ENCODE data around the gene CNDP1. TPM values are rescaled to one million over a fixed set of nuclear protein-coding genes. Genes with fewer than 3 reads are reported as not detected.

Gene CNDP1
- polyA plus RNA-seq, 3 donors, result not detected

DNA sequence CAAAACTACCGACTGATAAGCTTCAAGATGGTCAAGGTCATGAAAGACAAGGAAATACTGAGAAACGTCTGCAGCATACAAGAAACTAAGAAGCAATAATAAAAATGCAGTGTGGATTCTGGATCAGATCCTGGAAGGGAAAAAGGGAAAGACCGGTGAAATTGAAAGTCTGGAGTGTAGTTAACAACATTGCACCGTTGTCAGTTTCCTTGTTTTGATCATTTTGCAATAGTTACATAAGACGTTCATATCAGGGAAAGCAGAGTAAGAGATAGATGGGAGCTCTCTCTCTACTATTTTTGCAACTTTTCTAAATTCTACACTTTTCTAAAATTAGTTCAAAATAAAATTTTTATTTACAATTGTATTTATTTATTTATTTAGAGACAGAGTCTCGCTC is 48.3 kb downstream of the CNDP1 start:
- no peak for DNase-seq
- Mint-ChIP-seq H3K27me3 (ENCODE audit: low read depth in 3 of 3) (peaks cover 6 to 7% (median 7%) of the 10 kb centered on the region in 3 donors), H3K27ac (no peak overlapping the region), H3K9me3 (no peaks in the 10 kb centered on the region), H3K4me1 (peaks cover 32% of the 10 kb centered on the region), H3K36me3 (no peaks in the 10 kb centered on the region), H3K4me3 (peak overlapping the region in 1 of 2 donors; percentile 63)
- H3K4me2 ChIP-seq (replicated peaks; ENCODE audit: extremely low read depth, low read length, poor library complexity, severe bottlenecking), result peak overlapping the region; percentile 24
- H3K27me3 ChIP-seq (ENCODE audit: control insufficient read depth in 2 of 2, insufficient read depth in 2 of 2, low read length in 2 of 2), result no peaks in the 10 kb centered on the region
- WGBS (ENCODE audit: insufficient coverage), result 10% methylated on average over 2 of the region's 6 CpGs
- no peaks in the 10 kb centered on the region for H3K79me2 ChIP-seq (ENCODE audit: insufficient read depth, low read length)
- H4K20me1 ChIP-seq (ENCODE audit: insufficient read depth, low read length), result no peaks in the 10 kb centered on the region
- no peaks in the 10 kb centered on the region for H3K36me3 ChIP-seq (replicated peaks in 1 of 2; ENCODE audit: control insufficient read depth in 1 of 2, insufficient read depth in 2 of 2, low read length in 2 of 2)
- H2AFZ ChIP-seq (ENCODE audit: insufficient read depth, low read depth, low read length, poor library complexity, severe bottlenecking), result peak overlapping the region; percentile 42
- H3K4me1 ChIP-seq (ENCODE audit: control insufficient read depth in 1 of 2, insufficient read depth in 2 of 2, low read length in 2 of 2), result peaks cover 21% of the 10 kb centered on the region in 2 donors
- H3K27ac ChIP-seq (ENCODE audit: low read depth in 1 of 2, low read length in 2 of 2), result peak overlapping the region in 1 of 2 donors; percentile 18
- no peaks in the 10 kb centered on the region for H3K9me3 ChIP-seq (replicated peaks in 1 of 2; ENCODE audit: control insufficient read depth in 1 of 2, insufficient read depth in 1 of 2, low read length in 2 of 2)
- TF ChIP-seq, protein P1, sequence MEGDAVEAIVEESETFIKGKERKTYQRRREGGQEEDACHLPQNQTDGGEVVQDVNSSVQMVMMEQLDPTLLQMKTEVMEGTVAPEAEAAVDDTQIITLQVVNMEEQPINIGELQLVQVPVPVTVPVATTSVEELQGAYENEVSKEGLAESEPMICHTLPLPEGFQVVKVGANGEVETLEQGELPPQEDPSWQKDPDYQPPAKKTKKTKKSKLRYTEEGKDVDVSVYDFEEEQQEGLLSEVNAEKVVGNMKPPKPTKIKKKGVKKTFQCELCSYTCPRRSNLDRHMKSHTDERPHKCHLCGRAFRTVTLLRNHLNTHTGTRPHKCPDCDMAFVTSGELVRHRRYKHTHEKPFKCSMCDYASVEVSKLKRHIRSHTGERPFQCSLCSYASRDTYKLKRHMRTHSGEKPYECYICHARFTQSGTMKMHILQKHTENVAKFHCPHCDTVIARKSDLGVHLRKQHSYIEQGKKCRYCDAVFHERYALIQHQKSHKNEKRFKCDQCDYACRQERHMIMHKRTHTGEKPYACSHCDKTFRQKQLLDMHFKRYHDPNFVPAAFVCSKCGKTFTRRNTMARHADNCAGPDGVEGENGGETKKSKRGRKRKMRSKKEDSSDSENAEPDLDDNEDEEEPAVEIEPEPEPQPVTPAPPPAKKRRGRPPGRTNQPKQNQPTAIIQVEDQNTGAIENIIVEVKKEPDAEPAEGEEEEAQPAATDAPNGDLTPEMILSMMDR (IDR thresholded peaks at IDR 0.05), result no peak
- intact Hi-C loops (cut with micrococcal nuclease), result no loop called here
- H3K4me3 ChIP-seq (replicated peaks in 1 of 3; ENCODE audit: low read depth in 2 of 3, low read length in 3 of 3), result no peak overlapping the region
- H3K9ac ChIP-seq (ENCODE audit: insufficient read depth, low read length, poor library complexity, severe bottlenecking), result no peak overlapping the region

DNA sequence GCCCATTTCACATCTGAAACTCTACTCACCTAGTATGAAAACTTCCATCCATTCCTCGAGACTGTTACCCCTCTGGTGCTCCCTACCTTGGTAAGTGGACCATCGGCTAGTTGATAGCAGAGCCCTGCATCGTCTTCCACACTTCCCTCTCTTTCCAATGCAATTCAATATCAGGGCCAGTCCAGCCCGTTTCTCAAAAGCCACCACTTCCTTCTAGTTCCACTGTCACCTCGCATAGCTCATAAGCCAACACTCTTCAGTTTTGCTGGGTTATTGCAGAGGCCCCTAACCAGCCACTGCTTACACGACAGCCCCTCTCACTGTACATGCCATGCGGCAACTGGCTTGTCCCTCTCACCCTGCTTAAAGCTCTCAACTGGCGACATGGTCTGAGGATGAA is 53.1 kb downstream of the CNDP1 start:
- intact Hi-C loops (cut with micrococcal nuclease), result no loop called here
- H4K20me1 ChIP-seq (ENCODE audit: insufficient read depth, low read length), result no peaks in the 10 kb centered on the region
- peaks cover 4% of the 10 kb centered on the region for H3K79me2 ChIP-seq (ENCODE audit: insufficient read depth, low read length)
- peaks cover 56% of the 10 kb centered on the region in 2 donors for H3K4me1 ChIP-seq (ENCODE audit: control insufficient read depth in 1 of 2, insufficient read depth in 2 of 2, low read length in 2 of 2)
- no peak for DNase-seq
- Mint-ChIP-seq H3K4me3 (no peak overlapping the region), H3K4me1 (peaks cover 60% of the 10 kb centered on the region), H3K27ac (peak overlapping the region in 6 of 7 donors; percentile 0 to 67 (median 24)), H3K36me3 (peaks cover 0 to 2% of the 10 kb centered on the region in 2 donors), H3K27me3 (ENCODE audit: low read depth in 3 of 3) (peaks cover 0 to 6% (median 3%) of the 10 kb centered on the region in 3 donors), H3K9me3 (no peaks in the 10 kb centered on the region)
- H3K4me2 ChIP-seq (replicated peaks; ENCODE audit: extremely low read depth, low read length, poor library complexity, severe bottlenecking), result no peak overlapping the region
- WGBS (ENCODE audit: insufficient coverage), result 45% methylated on average over 8 of the region's 8 CpGs
- H3K9ac ChIP-seq (ENCODE audit: insufficient read depth, low read length, poor library complexity, severe bottlenecking), result no peak overlapping the region
- H3K27ac ChIP-seq (ENCODE audit: low read depth in 1 of 2, low read length in 2 of 2), result peak overlapping the region in 1 of 2 donors; percentile 15
- no peaks in the 10 kb centered on the region for H3K9me3 ChIP-seq (replicated peaks in 1 of 2; ENCODE audit: control insufficient read depth in 1 of 2, insufficient read depth in 1 of 2, low read length in 2 of 2)
- peak overlapping the region; percentile 42 for H2AFZ ChIP-seq (ENCODE audit: insufficient read depth, low read depth, low read length, poor library complexity, severe bottlenecking)
- H3K27me3 ChIP-seq (ENCODE audit: control insufficient read depth in 2 of 2, insufficient read depth in 2 of 2, low read length in 2 of 2), result no peaks in the 10 kb centered on the region
- TF ChIP-seq, protein P1 (IDR thresholded peaks at IDR 0.05), result no peak
- H3K36me3 ChIP-seq (replicated peaks in 1 of 2; ENCODE audit: control insufficient read depth in 1 of 2, insufficient read depth in 2 of 2, low read length in 2 of 2), result no peaks in the 10 kb centered on the region
- no peak overlapping the region for H3K4me3 ChIP-seq (replicated peaks in 1 of 3; ENCODE audit: low read depth in 2 of 3, low read length in 3 of 3)
